ENCODE data around the gene ZRANB2. TPM values are rescaled to one million over a fixed set of nuclear protein-coding genes. Genes with fewer than 3 reads are reported as not detected.

Gene ZRANB2
- total RNA-seq, 1 donor, result 49.3 TPM

GRCh38 chr1:71101839-71102376 lies 21.1 kb upstream of the ZRANB2 start:
- H3K4me3 ChIP-seq (ENCODE audit: low read depth, low read length), result no peak overlapping the region
- no peak for DNase-seq (ENCODE audit: low read depth)
- TF ChIP-seq CTCF (IDR thresholded peaks at IDR 0.05; ENCODE audit: insufficient read depth, low read length), result no peak

GRCh38 chr1:71097428-71097827 lies 16.6 kb upstream of the ZRANB2 start:
- TF ChIP-seq CTCF (IDR thresholded peaks at IDR 0.05; ENCODE audit: insufficient read depth, low read length), result no peak
- DNase-seq (ENCODE audit: low read depth), result no peak

GRCh38 chr1:71094913-71095312 lies 14.1 kb upstream of the ZRANB2 start:
- DNase-seq (ENCODE audit: low read depth), result no peak
- H3K4me3 ChIP-seq (ENCODE audit: low read depth, low read length), result no peak overlapping the region
- TF ChIP-seq CTCF (IDR thresholded peaks at IDR 0.05; ENCODE audit: insufficient read depth, low read length), result no peak

More at GRCh38 chr1:71097428-71097827, 16.6 kb upstream of the ZRANB2 start:
- no peak overlapping the region for H3K4me3 ChIP-seq (ENCODE audit: low read depth, low read length)

- peak; percentile 61 for DNase-seq (ENCODE audit: low read depth)
- peak; percentile 59 for TF ChIP-seq CTCF (IDR thresholded peaks at IDR 0.05; ENCODE audit: insufficient read depth, low read length)
- H3K4me3 ChIP-seq (ENCODE audit: low read depth, low read length), result no peak overlapping the region
Observed at GRCh38 chr1:71093938-71094337, 13.1 kb upstream of the ZRANB2 start.

GRCh38 chr1:71089536-71090270 lies 8.9 kb upstream of the ZRANB2 start:
- DNase-seq (ENCODE audit: low read depth), result peak; percentile 91
- no peak overlapping the region for H3K4me3 ChIP-seq (ENCODE audit: low read depth, low read length)

GRCh38 chr1:71088645-71089287 lies 7.9 kb upstream of the ZRANB2 start:
- no peak overlapping the region for H3K4me3 ChIP-seq (ENCODE audit: low read depth, low read length)

More at GRCh38 chr1:71089536-71090270, 8.9 kb upstream of the ZRANB2 start:
- TF ChIP-seq CTCF (IDR thresholded peaks at IDR 0.05; ENCODE audit: insufficient read depth, low read length), result no peak

More at GRCh38 chr1:71088645-71089287, 7.9 kb upstream of the ZRANB2 start:
- TF ChIP-seq CTCF (IDR thresholded peaks at IDR 0.05; ENCODE audit: insufficient read depth, low read length), result no peak
- DNase-seq (ENCODE audit: low read depth), result no peak

Measured in fibroblast of the aortic adventitia (primary cell).